CD14-positive monocyte (primary cell): ENCODE results near the gene EMID1. TPM values are rescaled to one million over a fixed set of nuclear protein-coding genes. Genes with fewer than 3 reads are reported as not detected.

ENCODE experiments used
- DNase-seq, 3 donors: peaks; one replicate each; pipeline ENCODE4 v3.0.0-alpha.2; 2011 to 2022
- H2AFZ ChIP-seq: 2 replicates; pipeline ENCODE4 v1.6.0; 2012; ENCODE audit warnings: mild to moderate bottlenecking, low read depth, low read length, inconsistent platforms; ENCODE audit not compliant: insufficient read depth, poor library complexity, severe bottlenecking
- H3K27ac ChIP-seq, 2 donors: 1 replicate in 1 of 2; 2 replicates in 1 of 2; pipeline ENCODE4 v1.5.1; 2012 to 2013; ENCODE audit warnings: low read length in 2 of 2, control low read depth in 1 of 2, inconsistent platforms in 1 of 2, low read depth in 1 of 2, mild to moderate bottlenecking in 1 of 2
- H3K27me3 ChIP-seq, 2 donors: one replicate each; pipeline versions ENCODE4 v1.6.0 to v1.6.1; 2011 to 2013; ENCODE audit warnings: low read length in 2 of 2; ENCODE audit not compliant: control insufficient read depth in 2 of 2, insufficient read depth in 2 of 2
- H3K36me3 ChIP-seq, 2 donors: replicated peaks in 1 of 2; 1 replicate in 1 of 2; 2 replicates in 1 of 2; pipeline versions ENCODE4 v1.5.1 to v1.6.1; 2012 to 2013; ENCODE audit warnings: low read length in 2 of 2, control low read depth in 1 of 2, inconsistent platforms in 1 of 2, mild to moderate bottlenecking in 1 of 2; ENCODE audit not compliant: insufficient read depth in 2 of 2, control insufficient read depth in 1 of 2
- H3K4me1 ChIP-seq, 2 donors: 1 replicate in 1 of 2; 2 replicates in 1 of 2; pipeline versions ENCODE4 v1.5.1 to v1.6.1; 2012 to 2013; ENCODE audit warnings: low read length in 2 of 2, control low read depth in 1 of 2, inconsistent platforms in 1 of 2, mild to moderate bottlenecking in 1 of 2, moderate library complexity in 1 of 2; ENCODE audit not compliant: insufficient read depth in 2 of 2, control insufficient read depth in 1 of 2
- H3K4me2 ChIP-seq: replicated peaks from 2 replicates; pipeline ENCODE3; 2012; ENCODE audit warnings: low read length, moderate library complexity, mild to moderate bottlenecking; ENCODE audit not compliant: poor library complexity, severe bottlenecking; ENCODE audit errors: extremely low read depth
- H3K4me3 ChIP-seq, 3 experiments: fragments of 200-600 bp in 1 of 3; sonication (generic) in 1 of 3; replicated peaks in 1 of 3; 1 replicate in 2 of 3; 2 replicates in 1 of 3; pipeline ENCODE4 v1.5.1; 2011 to 2013; ENCODE audit warnings: low read length in 3 of 3, mild to moderate bottlenecking in 3 of 3, control low read depth in 2 of 3, low read depth in 2 of 3, inconsistent platforms in 1 of 3, moderate library complexity in 1 of 3
- H3K79me2 ChIP-seq: 2 replicates; pipeline ENCODE4 v1.6.0; 2012; ENCODE audit warnings: mild to moderate bottlenecking, control low read depth, inconsistent platforms, low read length, moderate library complexity; ENCODE audit not compliant: insufficient read depth
- H3K9ac ChIP-seq: 2 replicates; pipeline ENCODE4 v1.6.0; 2017; ENCODE audit warnings: low read length, mild to moderate bottlenecking; ENCODE audit not compliant: insufficient read depth, poor library complexity, severe bottlenecking
- H3K9me3 ChIP-seq, 2 donors: replicated peaks in 1 of 2; 1 replicate in 1 of 2; 2 replicates in 1 of 2; pipeline versions ENCODE4 v1.5.1 to v1.6.1; 2012 to 2013; ENCODE audit warnings: low read length in 2 of 2, control low read depth in 1 of 2; ENCODE audit not compliant: control insufficient read depth in 1 of 2, insufficient read depth in 1 of 2
- H4K20me1 ChIP-seq: 2 replicates; pipeline ENCODE4 v1.6.0; 2012; ENCODE audit warnings: mild to moderate bottlenecking, low read length, control low read depth, moderate library complexity; ENCODE audit not compliant: insufficient read depth
- H3K27ac Mint-ChIP-seq, 7 donors: one replicate each; pipeline ENCODE4 v1.8.0; 2020; ENCODE audit warnings: mild to moderate bottlenecking in 7 of 7, mixed read lengths in 7 of 7, moderate library complexity in 6 of 7, inconsistent platforms in 2 of 7
- H3K27me3 Mint-ChIP-seq, 3 donors: one replicate each; pipeline ENCODE4 v1.8.0; 2021 to 2022; ENCODE audit warnings: low read depth in 3 of 3, mild to moderate bottlenecking in 3 of 3, mixed read lengths in 3 of 3, moderate library complexity in 3 of 3, inconsistent platforms in 1 of 3
- H3K36me3 Mint-ChIP-seq, 2 donors: one replicate each; pipeline ENCODE4 v1.8.0; 2020; ENCODE audit warnings: mixed read lengths in 2 of 2, inconsistent platforms in 1 of 2, mild to moderate bottlenecking in 1 of 2
- H3K4me1 Mint-ChIP-seq: one replicate; pipeline ENCODE4 v1.8.0; 2020; ENCODE audit warnings: mild to moderate bottlenecking, mixed read lengths
- H3K4me3 Mint-ChIP-seq, 2 donors: one replicate each; pipeline ENCODE4 v1.8.0; 2020; ENCODE audit warnings: mild to moderate bottlenecking in 2 of 2, mixed read lengths in 2 of 2, moderate library complexity in 1 of 2
- H3K9me3 Mint-ChIP-seq, 7 donors: one replicate each; pipeline ENCODE4 v1.8.0; 2020 to 2022; ENCODE audit warnings: mixed read lengths in 7 of 7, mild to moderate bottlenecking in 6 of 7, moderate library complexity in 6 of 7, inconsistent platforms in 2 of 7
- WGBS: methylation state at CpG from one replicate; pipeline ENCODE4 v1.1.5; 2013; ENCODE audit warnings: missing lambda C conversion rate; ENCODE audit not compliant: insufficient coverage; 5-methylcytosine and 5-hydroxymethylcytosine counted together
- intact Hi-C, 2 donors: fragments of 100-400 bp; cut with micrococcal nuclease; formaldehyde crosslinking; loops; one replicate each; pipeline versions ENCODE4 v1.15.0 to v1.15.1; 2023
- polyA plus RNA-seq, 3 donors: library from polyadenylated mRNA; depleted of rRNA in 1 of 3; unstranded in 2 of 3; stranded (reverse) in 1 of 3; fragments of 300-500 nt in 2 of 3; fragments of >200 nt in 1 of 3; fragmentation: Illumina TruSeq in 2 of 3; gene quantifications; 1 replicate in 2 of 3; 2 replicates in 1 of 3; pipeline ENCODE4 v1.2.3, GENCODE V29; 2012 to 2021
- TF ChIP-seq, protein P1 (sequence below): fragments of 200-600 bp; IDR thresholded peaks from one replicate; pipeline ENCODE4 v1.8.0; 2022; ENCODE audit warnings: antibody characterized with exemption, mild to moderate bottlenecking

The EMID1 gene
- polyA plus RNA-seq, 3 donors: not detected

DNA sequence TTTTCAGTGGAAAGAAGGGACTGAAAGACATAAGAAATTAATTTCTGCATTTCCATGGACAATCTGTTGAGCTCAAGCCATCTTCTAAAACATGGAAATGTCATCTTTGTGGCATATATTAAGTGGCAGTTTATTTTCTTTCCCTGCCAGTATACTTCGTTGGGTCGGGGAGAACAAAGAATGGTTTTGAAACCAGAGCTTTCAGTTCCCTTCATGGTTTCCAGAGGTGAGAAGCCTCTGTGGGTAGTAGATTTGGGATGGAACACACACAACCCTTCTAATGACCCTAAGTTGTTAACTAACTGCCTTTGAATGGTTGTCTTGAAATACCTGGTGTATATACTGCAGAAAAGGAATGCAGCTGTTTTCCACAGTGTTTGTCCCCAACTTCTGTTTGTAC, 83.1 kb downstream of the EMID1 start:
- Mint-ChIP-seq H3K36me3 (peaks cover 88 to 97% of the 10 kb centered on the region in 2 donors), H3K4me3 (no peak overlapping the region), H3K4me1 (no peaks in the 10 kb centered on the region), H3K9me3 (no peaks in the 10 kb centered on the region), H3K27ac (no peak overlapping the region), H3K27me3 (no peaks in the 10 kb centered on the region)
- no peak overlapping the region for H3K4me2 ChIP-seq
- H3K27ac ChIP-seq: peak overlapping the region in 1 of 2 donors; percentile 3
- no peak overlapping the region for H2AFZ ChIP-seq
- H4K20me1 ChIP-seq: peaks cover 100% of the 10 kb centered on the region
- intact Hi-C loops: no loop called here
- H3K36me3 ChIP-seq: peaks cover 96 to 100% of the 10 kb centered on the region in 2 donors
- TF ChIP-seq, protein P1, sequence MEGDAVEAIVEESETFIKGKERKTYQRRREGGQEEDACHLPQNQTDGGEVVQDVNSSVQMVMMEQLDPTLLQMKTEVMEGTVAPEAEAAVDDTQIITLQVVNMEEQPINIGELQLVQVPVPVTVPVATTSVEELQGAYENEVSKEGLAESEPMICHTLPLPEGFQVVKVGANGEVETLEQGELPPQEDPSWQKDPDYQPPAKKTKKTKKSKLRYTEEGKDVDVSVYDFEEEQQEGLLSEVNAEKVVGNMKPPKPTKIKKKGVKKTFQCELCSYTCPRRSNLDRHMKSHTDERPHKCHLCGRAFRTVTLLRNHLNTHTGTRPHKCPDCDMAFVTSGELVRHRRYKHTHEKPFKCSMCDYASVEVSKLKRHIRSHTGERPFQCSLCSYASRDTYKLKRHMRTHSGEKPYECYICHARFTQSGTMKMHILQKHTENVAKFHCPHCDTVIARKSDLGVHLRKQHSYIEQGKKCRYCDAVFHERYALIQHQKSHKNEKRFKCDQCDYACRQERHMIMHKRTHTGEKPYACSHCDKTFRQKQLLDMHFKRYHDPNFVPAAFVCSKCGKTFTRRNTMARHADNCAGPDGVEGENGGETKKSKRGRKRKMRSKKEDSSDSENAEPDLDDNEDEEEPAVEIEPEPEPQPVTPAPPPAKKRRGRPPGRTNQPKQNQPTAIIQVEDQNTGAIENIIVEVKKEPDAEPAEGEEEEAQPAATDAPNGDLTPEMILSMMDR: no peak
- H3K79me2 ChIP-seq: peaks cover 78% of the 10 kb centered on the region
- H3K9me3 ChIP-seq: no peaks in the 10 kb centered on the region
- H3K27me3 ChIP-seq: no peaks in the 10 kb centered on the region
- no peaks in the 10 kb centered on the region for H3K4me1 ChIP-seq
- no peak overlapping the region for H3K9ac ChIP-seq
- no peak for DNase-seq
- H3K4me3 ChIP-seq: no peak overlapping the region
- no CpG with 5 or more reads among the region's 2 CpGs for WGBS

DNA sequence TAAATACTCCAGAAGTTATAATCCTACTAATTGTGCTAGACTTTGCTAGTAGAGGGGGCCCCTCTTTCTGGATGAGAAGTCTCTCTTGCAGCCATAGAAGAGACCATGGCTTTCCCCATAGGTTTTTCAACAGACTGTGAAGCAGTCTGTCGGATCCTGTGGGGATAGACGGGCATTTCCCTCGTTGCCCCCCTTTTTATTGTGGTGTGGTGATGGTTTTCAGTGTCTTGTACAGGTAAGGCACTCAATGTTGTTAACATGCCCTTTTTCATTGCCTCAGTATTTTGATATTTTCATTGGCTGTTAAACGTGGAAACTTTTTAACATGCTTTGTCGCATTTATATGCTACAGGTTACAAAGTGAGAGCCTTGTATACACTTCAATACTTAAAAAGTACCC, 84.4 kb downstream of the EMID1 start:
- Histone ChIP-seq H3K36me3 (peaks cover 97 to 100% of the 10 kb centered on the region in 2 donors), H3K9ac (no peak overlapping the region), H3K79me2 (peaks cover 67% of the 10 kb centered on the region), H3K27me3 (no peaks in the 10 kb centered on the region), H3K27ac (no peak overlapping the region), H4K20me1 (peaks cover 100% of the 10 kb centered on the region), H3K4me1 (no peaks in the 10 kb centered on the region), H3K4me2 (no peak overlapping the region), H2AFZ (no peak overlapping the region), H3K9me3 (no peaks in the 10 kb centered on the region), H3K4me3 (no peak overlapping the region)
- DNase-seq: no peak
- no peaks in the 10 kb centered on the region for H3K9me3 Mint-ChIP-seq
- TF ChIP-seq, protein P1: no peak
- WGBS: no CpG with 5 or more reads among the region's 5 CpGs
- no peak overlapping the region for H3K27ac Mint-ChIP-seq
- H3K27me3 Mint-ChIP-seq: no peaks in the 10 kb centered on the region
- intact Hi-C loops: no loop called here
- peaks cover 88 to 98% of the 10 kb centered on the region in 2 donors for H3K36me3 Mint-ChIP-seq
- no peak overlapping the region for H3K4me3 Mint-ChIP-seq
- no peaks in the 10 kb centered on the region for H3K4me1 Mint-ChIP-seq
